Measurements from ENCODE around the gene MALSU1. TPM values are rescaled to one million over a fixed set of nuclear protein-coding genes. Genes with fewer than 3 reads are reported as not detected.

Gene MALSU1
- total RNA-seq, 4 donors from 2014 or later = 42.4 to 70.6 (median 47.2) TPM

DNA sequence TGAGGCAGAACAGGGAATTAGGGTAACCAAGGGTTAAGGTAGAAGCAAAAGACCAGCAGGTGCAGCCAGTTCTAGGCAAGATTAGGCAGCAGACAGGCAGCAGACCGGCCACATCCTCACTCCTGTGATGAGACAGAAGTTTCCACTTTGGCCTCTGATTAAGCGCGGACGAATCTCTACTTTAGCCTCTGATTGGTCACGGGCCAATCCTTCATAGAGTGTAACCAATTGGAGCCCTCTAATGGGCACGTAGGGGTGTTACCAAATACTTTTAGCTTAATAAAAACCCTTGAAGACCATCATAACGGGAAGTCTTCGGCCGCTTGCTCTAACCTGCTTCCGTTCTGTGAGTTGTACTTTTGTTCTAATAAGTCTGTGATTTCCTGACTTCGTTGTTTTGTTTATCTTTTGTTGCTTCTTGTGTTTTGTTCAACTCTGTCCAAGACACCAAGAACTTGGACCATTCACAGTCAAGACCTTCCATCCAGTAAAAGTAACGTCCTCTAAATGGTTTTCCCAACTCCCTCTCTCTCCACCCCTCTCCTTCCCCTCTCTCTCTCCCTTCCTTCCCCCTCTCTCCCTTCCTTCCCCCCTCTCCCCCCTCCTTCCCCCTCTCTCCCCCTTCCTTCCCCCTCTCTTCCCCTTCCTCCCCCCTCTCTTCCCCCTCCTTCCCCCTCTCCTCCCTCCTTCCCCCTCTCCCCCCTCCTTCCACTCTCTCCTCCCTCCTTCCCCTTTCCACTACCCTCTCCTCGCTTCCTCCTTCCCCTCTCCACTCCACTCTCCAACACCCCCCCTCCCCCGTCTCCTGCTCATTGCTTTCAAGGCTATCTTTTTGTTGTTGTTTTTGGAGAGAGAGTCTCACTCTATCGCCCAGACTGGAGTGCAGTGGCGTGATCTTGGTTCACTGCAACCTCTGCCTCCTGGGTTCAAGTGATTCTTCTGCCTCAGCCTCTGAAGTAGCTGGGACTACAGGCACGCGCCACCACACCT is 13.2 kb upstream of the MALSU1 start:
- ATAC-seq (ENCODE audit: low FRiP score) = no peak
- TF ChIP-seq, protein P1, sequence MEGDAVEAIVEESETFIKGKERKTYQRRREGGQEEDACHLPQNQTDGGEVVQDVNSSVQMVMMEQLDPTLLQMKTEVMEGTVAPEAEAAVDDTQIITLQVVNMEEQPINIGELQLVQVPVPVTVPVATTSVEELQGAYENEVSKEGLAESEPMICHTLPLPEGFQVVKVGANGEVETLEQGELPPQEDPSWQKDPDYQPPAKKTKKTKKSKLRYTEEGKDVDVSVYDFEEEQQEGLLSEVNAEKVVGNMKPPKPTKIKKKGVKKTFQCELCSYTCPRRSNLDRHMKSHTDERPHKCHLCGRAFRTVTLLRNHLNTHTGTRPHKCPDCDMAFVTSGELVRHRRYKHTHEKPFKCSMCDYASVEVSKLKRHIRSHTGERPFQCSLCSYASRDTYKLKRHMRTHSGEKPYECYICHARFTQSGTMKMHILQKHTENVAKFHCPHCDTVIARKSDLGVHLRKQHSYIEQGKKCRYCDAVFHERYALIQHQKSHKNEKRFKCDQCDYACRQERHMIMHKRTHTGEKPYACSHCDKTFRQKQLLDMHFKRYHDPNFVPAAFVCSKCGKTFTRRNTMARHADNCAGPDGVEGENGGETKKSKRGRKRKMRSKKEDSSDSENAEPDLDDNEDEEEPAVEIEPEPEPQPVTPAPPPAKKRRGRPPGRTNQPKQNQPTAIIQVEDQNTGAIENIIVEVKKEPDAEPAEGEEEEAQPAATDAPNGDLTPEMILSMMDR (IDR thresholded peaks at IDR 0.05) = no peak
- no peak for DNase-seq (ENCODE audit: low spot score)

DNA sequence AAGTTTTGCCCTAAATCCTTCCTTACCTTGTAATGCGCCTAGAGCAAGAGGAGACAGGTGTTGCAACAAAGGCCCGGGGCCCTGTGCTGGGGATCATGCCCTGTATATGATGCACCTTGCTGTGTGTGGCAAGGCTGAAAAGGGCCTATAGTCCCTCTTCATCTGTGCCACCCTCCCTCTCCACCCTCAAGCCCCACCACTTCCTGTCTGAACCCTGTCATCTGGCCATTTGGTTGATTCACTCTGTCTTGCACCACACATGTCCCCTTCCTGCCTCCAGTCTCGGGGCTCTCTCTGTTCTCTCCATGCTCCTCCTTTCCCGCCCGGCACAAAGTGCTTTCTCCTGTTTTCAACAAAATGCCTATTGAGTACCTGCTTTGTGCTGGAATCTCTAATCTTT is 11.5 kb upstream of the MALSU1 start:
- TF ChIP-seq, protein P1 (IDR thresholded peaks at IDR 0.05) = no peak
- DNase-seq (ENCODE audit: low spot score) (no peak), ATAC-seq (ENCODE audit: low FRiP score) (no peak)

DNA sequence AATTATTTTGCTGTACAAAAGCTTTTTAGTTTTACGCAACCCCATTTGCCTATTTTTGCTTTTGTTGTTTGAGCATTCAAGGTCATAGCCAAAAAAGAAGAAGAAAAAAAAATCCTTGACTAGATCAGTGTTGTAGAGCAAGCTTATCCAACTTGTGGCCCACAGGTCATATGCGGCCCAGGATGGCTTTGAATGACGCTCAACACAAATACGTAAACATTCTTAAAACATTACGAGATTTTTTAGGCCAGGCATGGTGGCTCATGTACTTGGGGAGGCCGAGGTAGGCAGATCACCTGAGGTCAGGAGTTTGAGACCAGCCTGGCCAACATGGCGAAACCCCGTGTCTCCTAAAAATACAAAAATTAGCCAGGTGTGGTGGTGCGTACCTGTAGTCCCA is 8.1 kb upstream of the MALSU1 start:
- TF ChIP-seq, protein P1 (IDR thresholded peaks at IDR 0.05) = no peak
- ATAC-seq (ENCODE audit: low FRiP score) (no peak), DNase-seq (ENCODE audit: low spot score) (no peak)

DNA sequence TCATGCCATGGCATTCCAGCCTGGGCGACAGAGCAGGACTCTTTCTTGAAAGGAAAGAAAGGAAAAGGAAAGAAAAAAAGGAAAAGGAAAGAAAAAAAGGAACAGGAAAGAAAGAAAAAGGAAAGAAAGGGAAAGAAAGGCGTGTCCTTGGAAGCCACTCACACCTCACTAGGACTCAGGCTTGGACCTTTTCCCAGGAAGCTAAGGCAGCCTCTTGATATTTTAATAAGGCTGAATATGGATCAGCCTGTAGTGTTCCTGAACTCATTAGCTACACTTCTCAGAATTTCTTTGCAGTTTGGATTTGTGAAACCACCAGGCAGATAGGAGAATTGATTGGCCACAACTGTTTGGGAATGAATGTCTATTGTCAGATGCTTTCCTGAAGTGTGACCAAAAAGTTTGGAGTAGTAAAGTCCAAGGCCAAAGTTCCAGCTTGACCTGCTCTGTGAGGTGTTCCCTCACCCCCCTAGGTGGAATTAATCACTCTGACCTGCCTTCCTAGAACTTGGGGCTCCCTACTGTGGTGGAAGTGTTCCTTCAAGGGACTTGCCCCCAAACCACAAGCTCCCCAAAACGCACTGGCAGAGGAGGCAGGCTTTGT is 7.1 kb upstream of the MALSU1 start:
- TF ChIP-seq, protein P1 (IDR thresholded peaks at IDR 0.05) = no peak
- DNase-seq (ENCODE audit: low spot score) (no peak), ATAC-seq (ENCODE audit: low FRiP score) (no peak)

DNA sequence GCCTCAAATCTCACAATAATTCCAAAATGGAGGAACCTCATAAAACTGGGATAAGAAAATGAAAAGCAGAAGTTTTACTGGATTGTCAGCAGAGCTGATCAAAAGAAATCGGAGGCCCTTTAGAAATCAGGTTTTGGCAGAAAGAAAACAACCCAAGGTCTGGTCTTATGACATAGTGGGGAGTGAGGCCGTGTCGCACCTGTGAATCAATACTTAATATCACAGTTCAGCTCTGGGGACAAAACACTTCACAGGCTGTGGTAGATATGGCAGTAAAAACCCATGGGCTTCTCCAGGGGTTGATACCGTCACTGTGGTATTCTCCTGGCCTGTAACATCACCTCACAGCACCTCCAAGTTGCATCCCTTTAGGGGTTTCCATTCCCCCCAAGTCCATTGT is 6.5 kb upstream of the MALSU1 start:
- no peak for ATAC-seq (ENCODE audit: low FRiP score)
- no peak for DNase-seq (ENCODE audit: low spot score)
- TF ChIP-seq, protein P1 (IDR thresholded peaks at IDR 0.05) = no peak

DNA sequence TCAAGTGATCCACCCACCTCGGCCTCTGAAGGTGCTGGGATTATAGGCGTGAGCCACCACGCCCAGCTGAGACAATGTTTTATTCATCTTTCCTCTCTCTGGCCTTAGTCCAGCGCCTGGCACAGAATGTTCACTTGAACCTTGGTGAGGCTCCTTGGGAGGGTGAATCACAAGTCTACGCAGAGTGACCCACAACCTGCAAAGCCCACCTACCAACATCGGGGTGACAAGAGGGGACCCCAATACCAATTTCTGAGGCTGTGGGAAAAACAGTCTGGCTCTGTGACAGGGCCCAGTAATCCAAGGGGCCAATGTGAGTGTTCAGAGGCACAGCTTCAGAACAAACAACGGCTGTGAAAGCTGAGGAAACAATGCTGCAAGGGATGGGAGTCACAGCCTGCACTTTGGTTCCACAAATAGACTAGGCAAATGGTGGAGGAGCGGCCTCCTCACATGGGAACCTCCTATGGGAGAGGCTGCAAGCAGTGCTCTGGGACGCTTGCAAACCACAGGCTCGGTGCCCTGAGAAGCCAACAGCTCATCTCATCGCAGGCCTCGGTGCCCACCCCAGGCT is 5.6 kb upstream of the MALSU1 start:
- TF ChIP-seq, protein P1 (IDR thresholded peaks at IDR 0.05) = no peak
- ATAC-seq (ENCODE audit: low FRiP score) (no peak), DNase-seq (ENCODE audit: low spot score) (no peak)
